PC-3 (cell line): ENCODE measurements around the gene MGP.

Experiments
- CTCF ChIP-seq: fragments of 300-600 bp; sonication (generic); conservative IDR thresholded peaks from 2 replicates; pipeline ENCODE4 v1.5.1; 2017; ENCODE audit warnings: antibody characterized with exemption, low read depth, mild to moderate bottlenecking, low read length
- EZH2 ChIP-seq: fragments of 300-600 bp; sonication (generic); IDR thresholded peaks from one replicate; pipeline ENCODE4 v1.6.1; 2017; ENCODE audit warnings: antibody characterized with exemption, mild to moderate bottlenecking, low read length; ENCODE audit not compliant: unreplicated experiment
- EZH2phosphoT487 ChIP-seq: fragments of 300-600 bp; sonication (generic); IDR thresholded peaks from 2 replicates; pipeline ENCODE4 v1.6.1; 2018; ENCODE audit warnings: mild to moderate bottlenecking, antibody characterized with exemption, low read length, borderline replicate concordance

- peak; percentile 78 for TF ChIP-seq CTCF
- TF ChIP-seq EZH2: no peak
- no peak for TF ChIP-seq EZH2phosphoT487
These were observed 40.3 kb downstream of the MGP start for GRCh38 chr12:14845350-14845750.
